Bronchial epithelial cell (primary cell): ENCODE measurements around the gene CARD9. TPM values are rescaled to one million over a fixed set of nuclear protein-coding genes. Genes with fewer than 3 reads are reported as not detected.
A peak's percentile ranks its signal among the peaks of the same experiment; 100 is the strongest.

ENCODE experiments used
- DNase-seq: peaks from one replicate; pipeline ENCODE4 v3.0.0-alpha.2; 2010; ENCODE audit warnings: low read depth
- FAIRE-seq: peaks from 2 replicates; lab custom pipeline; 2011; peaks lifted over from hg19 to GRCh38; lab: Jason Lieb, UNC
- H3K27me3 ChIP-seq: 2 replicates; pipeline ENCODE4 v1.5.1; 2011; ENCODE audit warnings: low read length; ENCODE audit not compliant: control insufficient read depth, insufficient read depth
- H3K36me3 ChIP-seq: 2 replicates; pipeline ENCODE4 v1.5.1; 2011; ENCODE audit warnings: low read length; ENCODE audit not compliant: control insufficient read depth, insufficient read depth
- H3K4me3 ChIP-seq: 2 replicates; pipeline ENCODE4 v1.5.1; 2011; ENCODE audit warnings: mild to moderate bottlenecking, low read depth, low read length, control low read depth
- total RNA-seq: library from RNA; depleted of rRNA; stranded (reverse); fragments of >200 nt; gene quantifications from 2 replicates; pipeline ENCODE4 v1.2.1, GENCODE V29; 2014
- TF ChIP-seq, protein P1 (sequence below): IDR thresholded peaks from 2 replicates; pipeline ENCODE4 v1.5.1; 2011; ENCODE audit warnings: mild to moderate bottlenecking, moderate library complexity, low read length, control low read depth, inconsistent platforms; ENCODE audit not compliant: insufficient read depth, severe bottlenecking

CARD9 gene
- total RNA-seq, 1 donor from 2014 or later: 0.53 TPM

DNA sequence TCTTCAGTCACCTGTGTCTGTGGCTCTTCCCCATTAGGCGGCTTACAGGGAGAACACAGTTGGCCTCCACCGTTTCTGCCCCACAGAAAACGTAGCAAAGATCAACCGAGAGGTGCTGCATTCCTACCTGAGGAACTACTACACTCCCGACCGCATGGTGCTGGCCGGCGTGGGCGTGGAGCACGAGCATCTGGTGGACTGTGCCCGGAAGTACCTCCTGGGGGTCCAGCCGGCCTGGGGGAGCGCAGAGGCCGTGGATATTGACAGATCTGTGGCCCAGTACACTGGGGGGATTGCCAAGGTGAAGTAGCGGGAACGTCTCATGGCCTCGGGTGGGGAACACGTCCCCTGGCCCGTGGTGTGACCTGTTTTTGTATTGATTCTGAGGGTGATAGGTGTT, 43.4 kb upstream of the CARD9 start:
- peaks cover 51% of the 10 kb centered on the region for H3K36me3 ChIP-seq
- H3K4me3 ChIP-seq: no peak overlapping the region
- FAIRE-seq: no peak

DNA sequence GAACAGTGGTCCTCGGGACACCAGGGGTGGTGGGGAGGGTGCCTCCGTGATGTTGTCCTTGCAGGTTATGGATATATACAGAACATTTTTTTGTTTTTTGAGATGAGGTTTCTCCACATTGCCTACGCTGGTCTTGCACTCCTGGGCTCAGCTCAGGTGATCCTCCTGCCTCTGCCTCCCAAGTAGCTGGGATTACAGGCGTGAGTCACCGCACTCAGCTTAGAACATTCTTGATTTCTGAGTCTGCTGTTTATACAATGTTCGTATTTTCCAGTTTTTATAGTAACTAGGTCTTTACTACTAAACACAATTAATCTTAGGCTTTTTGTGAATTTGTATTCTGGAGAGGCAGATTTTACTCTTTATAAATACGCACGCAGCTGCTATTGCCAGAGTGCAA, 43.0 kb upstream of the CARD9 start:
- H3K36me3 ChIP-seq: peaks cover 48% of the 10 kb centered on the region

More for the DNA sequence above, 43.4 kb upstream of the CARD9 start:
- DNase-seq: no peak
- H3K27me3 ChIP-seq: no peaks in the 10 kb centered on the region
- TF ChIP-seq, protein P1, sequence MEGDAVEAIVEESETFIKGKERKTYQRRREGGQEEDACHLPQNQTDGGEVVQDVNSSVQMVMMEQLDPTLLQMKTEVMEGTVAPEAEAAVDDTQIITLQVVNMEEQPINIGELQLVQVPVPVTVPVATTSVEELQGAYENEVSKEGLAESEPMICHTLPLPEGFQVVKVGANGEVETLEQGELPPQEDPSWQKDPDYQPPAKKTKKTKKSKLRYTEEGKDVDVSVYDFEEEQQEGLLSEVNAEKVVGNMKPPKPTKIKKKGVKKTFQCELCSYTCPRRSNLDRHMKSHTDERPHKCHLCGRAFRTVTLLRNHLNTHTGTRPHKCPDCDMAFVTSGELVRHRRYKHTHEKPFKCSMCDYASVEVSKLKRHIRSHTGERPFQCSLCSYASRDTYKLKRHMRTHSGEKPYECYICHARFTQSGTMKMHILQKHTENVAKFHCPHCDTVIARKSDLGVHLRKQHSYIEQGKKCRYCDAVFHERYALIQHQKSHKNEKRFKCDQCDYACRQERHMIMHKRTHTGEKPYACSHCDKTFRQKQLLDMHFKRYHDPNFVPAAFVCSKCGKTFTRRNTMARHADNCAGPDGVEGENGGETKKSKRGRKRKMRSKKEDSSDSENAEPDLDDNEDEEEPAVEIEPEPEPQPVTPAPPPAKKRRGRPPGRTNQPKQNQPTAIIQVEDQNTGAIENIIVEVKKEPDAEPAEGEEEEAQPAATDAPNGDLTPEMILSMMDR: no peak

DNA sequence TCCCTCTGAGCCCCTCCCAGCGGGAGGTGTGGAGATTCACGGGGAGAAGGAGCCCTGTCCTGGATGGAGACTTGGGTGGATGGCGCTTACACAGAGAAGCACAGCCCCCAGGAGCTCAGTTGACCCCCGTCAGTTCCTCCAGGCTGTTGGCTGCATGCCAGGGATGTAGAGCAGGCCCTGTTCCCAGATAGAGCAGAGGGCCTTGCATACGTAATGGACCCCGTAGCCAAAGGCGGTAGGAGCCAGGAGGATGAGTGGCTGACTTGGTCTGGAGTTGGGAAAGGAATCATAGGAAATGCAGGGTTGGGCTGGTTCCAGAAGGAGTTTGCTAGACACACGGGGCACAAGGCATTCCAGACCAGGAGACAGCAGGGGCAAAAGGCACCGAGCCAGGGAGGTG, 39.5 kb upstream of the CARD9 start:
- peak; percentile 43 for FAIRE-seq
- no peak for DNase-seq
- peaks cover 33% of the 10 kb centered on the region for H3K36me3 ChIP-seq
- no peaks in the 10 kb centered on the region for H3K27me3 ChIP-seq
- TF ChIP-seq, protein P1: no peak
- H3K4me3 ChIP-seq: no peak overlapping the region

More for the DNA sequence above, 43.0 kb upstream of the CARD9 start:
- FAIRE-seq (no peak), DNase-seq (no peak)
- no peak overlapping the region for H3K4me3 ChIP-seq
- TF ChIP-seq, protein P1: no peak
- H3K27me3 ChIP-seq: no peaks in the 10 kb centered on the region

DNA sequence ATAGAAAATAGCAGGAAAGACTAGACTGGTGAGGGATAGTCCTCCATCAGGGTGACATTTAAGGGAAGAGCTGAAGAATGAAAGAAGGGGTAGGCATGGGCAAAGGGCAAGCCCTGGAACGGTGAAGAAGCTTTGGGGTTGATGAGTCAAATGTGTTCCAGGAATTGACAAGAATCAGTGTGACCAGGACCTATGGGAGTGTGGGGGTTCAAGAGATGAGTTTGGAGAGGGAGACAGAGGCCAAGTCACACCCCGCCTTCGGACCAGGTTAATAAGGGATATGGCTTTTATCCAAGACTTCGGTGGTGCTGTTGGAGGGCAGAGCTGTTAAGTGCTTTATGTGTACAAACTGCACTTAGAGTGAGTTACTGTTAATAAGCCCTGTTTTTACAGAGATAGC, 37.9 kb upstream of the CARD9 start:
- no peaks in the 10 kb centered on the region for H3K27me3 ChIP-seq
- no peak for DNase-seq
- peak overlapping the region; percentile 96 for H3K4me3 ChIP-seq
- H3K36me3 ChIP-seq: peaks cover 36% of the 10 kb centered on the region
- no peak for FAIRE-seq
- TF ChIP-seq, protein P1: no peak

DNA sequence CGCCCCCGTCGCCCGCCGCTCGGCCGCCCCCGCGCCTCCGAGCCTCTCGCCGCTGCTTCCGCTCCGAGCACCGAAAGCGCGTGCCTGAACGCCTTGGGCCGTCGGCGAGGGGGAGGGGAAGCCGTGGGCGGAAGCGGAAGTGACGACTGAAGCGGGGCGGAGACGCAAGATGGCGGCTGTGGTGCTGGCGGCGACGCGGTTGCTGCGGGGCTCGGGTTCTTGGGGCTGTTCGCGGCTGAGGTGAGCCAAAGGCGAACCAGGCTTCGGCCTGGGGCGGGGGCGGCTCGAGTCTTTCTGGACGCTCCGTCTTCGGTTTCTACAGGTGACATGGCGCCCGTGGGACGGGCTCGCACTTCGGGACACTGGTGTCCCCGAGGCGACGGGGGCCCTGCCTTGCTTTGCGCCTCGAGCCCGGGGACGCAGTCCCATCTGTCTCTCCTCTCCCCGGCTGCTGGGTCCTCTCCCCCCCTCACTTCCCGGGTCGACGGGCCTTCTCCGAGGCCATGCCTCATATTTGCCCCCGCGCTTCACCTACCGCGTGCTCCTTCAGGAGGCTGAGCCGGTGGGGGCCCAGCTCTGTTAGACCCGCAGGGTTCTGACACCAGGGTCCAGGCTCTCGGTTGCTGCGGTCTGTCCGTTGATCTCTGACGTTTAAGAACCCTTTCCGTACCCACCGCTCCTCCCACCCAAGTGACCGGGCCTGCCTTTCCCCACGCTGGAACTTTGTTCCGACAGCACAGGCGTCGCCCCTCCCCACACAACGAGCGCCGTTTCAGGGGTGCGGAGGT, 37.2 kb upstream of the CARD9 start, which contains the start of the genes ENTR1 and PMPCA:
TSS of gene ENTR1 (minus strand) at position 115 of the 788 bp plus-strand sequence. CDS start 217 bp downstream, outside the sequence.
TSS of gene PMPCA (plus strand) at position 159 of the 788 bp plus-strand sequence. CDS start at position 170, 11 bp downstream.
- TF ChIP-seq, protein P1: no peak
- Histone ChIP-seq H3K27me3 (no peaks in the 10 kb centered on the region), H3K4me3 (peak within 1 kb of the TSS; percentile 96), H3K36me3 (peaks cover 31% of the 10 kb centered on the region)
- no peak for FAIRE-seq
- DNase-seq: peak; percentile 75
